SH-SY5Y (cell line): ENCODE results near the gene DIS3L.

Experiments
- GATA2 ChIP-seq: IDR thresholded peaks from 2 replicates; pipeline ENCODE4 v1.6.1; 2011; ENCODE audit warnings: mild to moderate bottlenecking, low read depth, low read length
- GATA3 ChIP-seq: IDR thresholded peaks from 2 replicates; pipeline ENCODE4 v1.6.1; 2011; ENCODE audit warnings: low read depth, mild to moderate bottlenecking, low read length, moderate library complexity

Gene DIS3L

GRCh38 chr15:66264859-66265513 is 28.4 kb upstream of the DIS3L start:
- no peak for TF ChIP-seq GATA2
- no peak for TF ChIP-seq GATA3

GRCh38 chr15:66269326-66270090 is 23.9 kb upstream of the DIS3L start:
- no peak for TF ChIP-seq GATA2
- no peak for TF ChIP-seq GATA3

GRCh38 chr15:66270932-66271331 is 22.4 kb upstream of the DIS3L start:
- TF ChIP-seq GATA3 (no peak), GATA2 (no peak)

- TF ChIP-seq GATA2 (no peak), GATA3 (no peak)
Measured at GRCh38 chr15:66275352-66275751, 18.0 kb upstream of the DIS3L start.

- TF ChIP-seq GATA2: no peak
- TF ChIP-seq GATA3: no peak
Measured at GRCh38 chr15:66276546-66276945, 16.8 kb upstream of the DIS3L start.

- TF ChIP-seq GATA2 (no peak), GATA3 (no peak)
Measured at GRCh38 chr15:66278056-66278455, 15.3 kb upstream of the DIS3L start.

GRCh38 chr15:66278671-66279070 is 14.7 kb upstream of the DIS3L start:
- TF ChIP-seq GATA3: no peak
- no peak for TF ChIP-seq GATA2

GRCh38 chr15:66284271-66284670 is 9.1 kb upstream of the DIS3L start:
- no peak for TF ChIP-seq GATA2
- TF ChIP-seq GATA3: no peak

GRCh38 chr15:66285533-66286280 is 7.7 kb upstream of the DIS3L start:
- TF ChIP-seq GATA2: no peak
- TF ChIP-seq GATA3: no peak

- TF ChIP-seq GATA2 (no peak), GATA3 (no peak)
Measured at GRCh38 chr15:66287461-66288057, 5.8 kb upstream of the DIS3L start.

- no peak for TF ChIP-seq GATA3
- no peak for TF ChIP-seq GATA2
Measured at GRCh38 chr15:66288093-66288492, 5.3 kb upstream of the DIS3L start.

GRCh38 chr15:66288551-66289185 is 4.7 kb upstream of the DIS3L start:
- TF ChIP-seq GATA3 (no peak), GATA2 (no peak)

GRCh38 chr15:66290007-66290406 is 3.4 kb upstream of the DIS3L start:
- TF ChIP-seq GATA3 (no peak), GATA2 (no peak)

- no peak for TF ChIP-seq GATA3
- TF ChIP-seq GATA2: no peak
Measured at GRCh38 chr15:66290518-66290917, 2.9 kb upstream of the DIS3L start.
